Stimulated activated CD4-positive, alpha-beta T cell treated with anti-CD3 and anti-CD28 coated beads, Interleukin-2, amount 100 ng/mL, for 48 hours (primary cell): ENCODE data around the gene DENND6B.
"Not testable (repeated sequence)": the region's sequence is repeated elsewhere in the genome, so short reads cannot be mapped to it uniquely, and the experiment has no call there.

Experiments
- DNase-seq, 2 donors: peaks; one replicate each; pipeline ENCODE4 v3.0.0-alpha.2; 2020

Gene DENND6B

DNA sequence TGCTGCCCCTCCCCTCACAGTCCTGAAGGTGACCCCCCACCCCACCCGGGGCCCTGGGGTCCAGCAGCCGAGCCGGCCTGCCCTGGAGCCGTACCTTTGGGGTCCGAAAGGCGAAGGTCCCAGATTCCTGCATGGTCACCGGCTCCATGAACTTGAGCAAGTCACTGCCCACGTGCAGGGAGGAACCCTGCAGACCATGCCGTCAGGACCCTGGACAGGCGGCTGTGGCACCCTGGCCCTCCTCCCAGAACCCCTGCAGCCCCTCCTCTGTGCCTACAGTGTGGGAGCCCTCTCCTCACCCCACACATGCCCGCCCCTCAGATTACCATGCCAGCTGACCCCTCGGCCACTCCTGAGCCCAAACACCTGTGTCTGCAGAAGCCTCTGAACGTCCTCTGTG lies 42.3 kb downstream of the DENND6B start:
- DNase-seq, result no peak

DNA sequence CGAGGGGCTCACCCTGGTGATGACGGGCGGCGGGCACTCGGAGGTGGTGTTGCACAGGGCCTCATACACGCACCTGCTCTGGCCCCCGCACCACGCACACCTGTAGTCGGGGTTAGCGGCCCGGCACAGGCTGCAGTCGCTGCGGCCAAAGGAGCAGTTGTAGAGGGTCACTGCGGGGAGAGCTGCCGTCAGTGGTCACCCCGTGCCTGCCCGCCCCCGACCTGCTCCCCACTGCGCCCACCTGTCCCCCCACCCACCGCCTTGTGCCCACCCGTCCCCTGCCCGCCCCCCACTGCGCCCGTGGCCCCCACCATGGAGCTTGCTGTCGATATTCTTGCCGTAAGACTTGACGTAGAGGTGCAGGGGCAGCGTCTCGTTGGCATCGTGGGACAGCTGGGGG lies 43.0 kb downstream of the DENND6B start:
- no peak for DNase-seq

DNA sequence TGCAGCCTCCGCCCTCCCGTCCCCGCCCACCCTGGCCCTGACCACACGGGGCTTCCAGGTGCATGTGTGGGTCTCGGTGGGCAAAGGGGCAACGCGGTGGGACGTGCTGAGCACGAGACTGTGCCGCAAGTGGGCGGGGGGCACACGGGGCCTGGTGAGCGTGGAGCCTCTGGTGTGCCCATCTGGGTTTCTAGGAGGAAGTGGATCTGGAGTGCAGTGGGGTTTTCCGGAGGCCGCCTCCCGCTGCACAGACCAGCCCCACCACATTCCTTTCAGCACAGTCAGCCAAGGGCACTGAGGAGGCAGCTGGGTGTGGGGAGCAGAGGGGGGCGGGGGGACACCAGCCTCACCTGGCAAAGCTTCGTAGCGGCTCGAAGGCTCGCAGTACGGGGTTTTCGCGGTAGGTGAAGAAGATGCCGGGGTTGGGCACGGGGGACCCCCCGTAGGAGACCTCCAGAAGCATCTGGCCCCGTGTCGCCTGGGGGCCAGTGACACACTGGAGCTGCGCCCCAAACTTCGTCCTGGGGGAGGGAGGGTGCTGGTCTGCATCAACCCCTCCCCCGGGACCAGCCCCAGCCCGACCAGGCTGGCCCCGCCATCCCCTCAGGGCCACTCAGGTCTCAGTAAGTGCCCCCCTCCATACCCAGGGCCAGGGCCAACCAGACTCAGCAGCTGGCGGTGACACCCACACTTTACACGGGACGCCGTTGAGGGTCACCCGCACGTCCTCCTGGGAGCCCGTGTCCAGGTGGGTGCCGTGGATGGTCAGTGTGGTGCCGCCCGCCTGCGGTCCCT lies 44.3 kb downstream of the DENND6B start:
- no peak for DNase-seq

DNA sequence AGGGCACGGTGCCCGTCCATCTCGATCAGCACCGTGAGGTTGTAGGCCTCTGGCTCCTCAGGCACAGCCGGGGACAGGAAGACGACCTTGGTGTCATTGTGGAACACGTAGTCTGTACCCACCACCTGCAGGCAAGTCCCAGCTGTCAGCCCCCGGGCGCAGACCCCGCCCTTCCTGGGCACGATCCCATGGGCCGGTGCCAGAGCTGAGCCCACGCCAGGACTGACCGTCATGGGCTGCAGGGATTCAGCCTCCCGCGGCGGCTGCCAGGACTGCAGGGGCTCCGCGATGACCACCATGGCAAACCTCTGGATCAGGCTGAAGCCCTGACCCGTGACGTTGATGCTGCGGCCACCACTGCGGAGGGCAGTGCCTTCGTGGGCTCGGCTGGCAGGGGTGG lies 44.9 kb downstream of the DENND6B start:
- DNase-seq, result no peak

DNA sequence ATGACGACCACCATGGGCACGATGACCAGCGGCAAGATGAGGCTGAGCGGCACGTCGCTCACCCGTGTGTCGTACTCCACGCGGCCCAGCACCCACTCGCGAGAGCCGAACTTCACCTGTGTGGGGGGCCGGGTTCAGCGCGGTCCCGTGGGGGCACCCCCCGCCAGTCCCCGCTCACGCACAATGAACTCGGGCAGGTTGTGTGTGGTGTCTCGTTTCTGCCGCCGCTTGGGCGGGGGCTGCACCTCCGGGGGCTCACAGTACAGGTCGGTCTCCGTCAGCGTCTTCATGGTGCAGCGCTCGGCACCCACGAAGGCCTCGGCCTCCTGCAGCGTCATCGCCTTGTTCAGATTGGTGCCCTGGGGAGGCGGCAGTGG lies 45.4 kb downstream of the DENND6B start:
- no peak for DNase-seq

DNA sequence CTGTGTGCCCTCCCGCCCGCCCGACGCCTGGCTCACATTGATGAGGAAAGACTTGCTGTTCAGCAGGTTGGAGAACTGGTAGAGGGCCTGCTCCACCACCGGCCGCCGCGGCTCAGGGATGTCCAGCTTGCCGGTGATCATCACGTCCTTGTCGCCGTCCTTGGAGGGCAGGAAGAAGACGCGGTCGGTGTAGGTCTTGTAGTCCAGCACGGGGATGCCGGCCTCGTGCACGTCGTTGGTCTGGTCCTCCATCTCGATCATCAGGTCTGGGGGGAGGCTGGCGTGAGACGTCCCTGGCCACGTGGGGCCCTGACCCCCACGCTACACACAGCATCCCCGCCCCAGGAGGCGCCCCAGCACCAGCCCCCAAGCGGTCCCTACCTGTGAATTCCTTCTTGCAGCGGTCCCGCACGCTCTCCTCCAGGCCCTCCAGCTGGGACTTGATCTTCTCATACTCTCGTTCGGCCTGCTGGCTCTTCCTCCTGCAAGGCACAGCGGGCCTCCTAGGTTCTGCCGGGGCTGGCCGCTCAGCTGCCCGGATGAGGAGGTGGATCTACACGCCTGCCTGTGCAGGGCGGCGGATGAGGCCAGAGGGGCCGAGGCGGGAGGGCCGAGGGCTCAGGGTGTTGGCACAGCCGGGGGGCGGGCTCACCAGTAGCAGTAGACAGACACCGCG lies 46.0 kb downstream of the DENND6B start:
- no peak for DNase-seq

DNA sequence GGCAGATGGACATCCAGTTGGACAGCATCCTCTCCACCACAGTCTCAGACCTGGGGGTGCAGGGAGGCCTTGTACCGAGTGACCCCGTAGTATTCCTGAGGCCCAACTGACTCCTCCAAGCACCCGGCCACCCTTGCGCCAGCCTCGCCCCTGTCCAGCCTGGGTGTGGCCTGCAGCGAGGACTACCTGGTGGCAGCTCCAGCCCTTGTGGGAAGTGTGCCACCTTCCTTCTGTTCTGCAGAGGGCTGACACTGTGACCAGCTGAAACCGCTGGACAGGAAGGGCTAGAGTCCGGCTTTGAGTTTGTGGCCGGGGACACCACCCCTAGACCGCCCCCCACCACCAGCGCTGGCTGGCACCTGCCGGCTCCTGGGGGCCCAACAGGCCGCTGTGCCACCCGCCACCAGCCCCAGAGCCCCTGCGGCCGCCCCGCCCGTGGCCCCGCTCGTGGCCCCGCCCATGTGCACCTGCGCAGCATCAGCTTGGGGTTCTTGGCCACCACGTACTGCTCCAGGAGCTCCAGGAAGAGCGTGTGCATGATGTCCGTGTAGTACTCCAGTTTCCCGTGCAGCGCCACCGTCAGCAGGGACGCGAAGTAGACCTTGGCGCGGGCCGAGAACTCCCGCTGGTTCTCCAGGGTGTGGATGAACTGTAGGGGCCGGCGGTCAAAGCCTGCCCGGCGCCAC lies 46.6 kb downstream of the DENND6B start:
- DNase-seq, result no peak

DNA sequence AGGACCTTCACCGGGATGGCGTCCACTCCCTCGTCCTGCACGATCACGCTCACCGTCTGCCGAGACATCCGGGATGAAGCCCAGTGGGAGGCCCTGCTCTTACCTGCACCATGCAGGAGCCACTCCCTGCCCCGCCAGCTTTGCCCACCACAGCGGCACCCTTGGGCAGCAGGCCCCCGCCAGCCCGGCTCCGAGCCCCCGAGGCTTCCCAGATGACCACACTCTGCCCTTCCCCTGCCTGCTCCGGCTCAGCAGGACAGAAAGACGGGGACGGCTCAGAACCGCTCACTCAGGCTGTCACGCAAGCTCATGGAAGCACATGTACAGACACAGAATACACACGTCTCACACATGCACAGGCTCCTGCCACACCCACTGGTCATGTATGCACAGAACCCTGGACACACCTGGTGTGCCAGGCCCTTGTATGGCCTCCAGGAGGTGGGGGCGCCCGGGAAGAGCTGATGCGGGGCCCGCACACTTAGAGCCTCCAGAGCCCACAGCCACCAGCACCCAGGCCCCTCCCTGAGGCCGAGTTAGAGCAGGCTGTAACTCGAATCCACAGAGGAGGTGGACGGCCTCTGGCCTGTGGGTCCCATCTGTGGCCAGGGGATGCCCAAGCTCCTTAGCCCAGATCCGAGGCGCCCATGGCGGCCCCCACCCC lies 47.7 kb downstream of the DENND6B start:
- DNase-seq, result no peak

DNA sequence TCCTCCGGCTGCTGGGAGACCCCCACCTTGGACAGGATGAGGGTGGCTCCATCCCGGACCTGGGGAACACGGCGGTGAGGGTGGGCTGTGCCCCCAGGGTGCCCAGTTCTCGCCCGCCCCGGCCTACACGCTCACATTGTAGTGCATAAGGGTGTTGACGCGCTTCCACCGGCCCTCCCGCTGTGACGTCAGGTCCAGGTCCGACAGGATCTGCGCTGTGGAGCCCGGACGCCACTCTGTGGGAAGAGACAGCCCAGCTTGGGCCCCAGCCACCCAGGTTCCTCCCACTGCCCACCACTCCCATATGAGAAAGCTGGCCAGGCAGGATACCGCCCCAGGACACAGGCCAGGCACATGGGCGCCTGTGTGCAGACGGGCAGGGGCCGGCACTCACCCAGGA lies 48.4 kb downstream of the DENND6B start:
- no peak for DNase-seq

DNA sequence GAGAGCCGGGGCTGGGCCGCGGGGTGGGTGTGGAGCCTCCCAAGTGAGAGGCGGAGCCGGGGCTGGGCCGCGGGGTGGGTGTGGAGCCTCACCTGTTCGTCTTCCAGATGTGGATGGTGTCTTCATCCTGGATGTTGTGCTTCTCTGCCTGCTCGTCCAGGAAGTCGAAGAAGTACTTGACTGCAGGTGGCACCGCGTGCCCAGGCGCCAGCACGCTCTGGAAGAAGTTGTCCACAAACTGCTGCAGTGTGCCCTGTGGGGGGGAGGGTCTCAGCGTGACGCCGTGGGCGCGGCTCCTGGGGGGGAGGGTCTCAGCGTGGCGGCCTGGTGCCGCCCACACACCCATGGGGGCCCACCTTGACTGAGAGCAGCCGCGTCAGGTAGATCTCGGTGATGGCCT lies 49.1 kb downstream of the DENND6B start:
- DNase-seq, result no peak

DNA sequence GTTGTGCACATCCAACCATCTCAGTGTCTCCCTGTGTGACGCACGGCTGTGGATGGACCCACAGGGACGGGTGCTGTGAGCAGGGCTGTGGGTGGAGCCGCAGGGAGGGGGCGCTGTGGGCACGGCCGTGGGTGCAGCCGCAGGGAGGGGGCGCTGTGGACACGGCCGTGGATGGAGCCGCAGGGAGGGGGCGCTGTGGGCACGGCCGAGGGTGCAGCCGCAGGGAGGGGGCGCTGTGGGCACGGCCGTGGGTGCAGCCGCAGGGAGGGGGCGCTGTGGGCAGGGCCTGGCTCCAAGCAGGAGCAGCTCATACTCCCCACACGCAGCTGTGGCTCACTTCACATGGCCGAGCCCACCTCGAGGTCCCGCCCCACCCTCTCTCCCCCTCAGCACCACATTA lies 50.7 kb downstream of the DENND6B start:
- peak; percentile 19 to 35 for DNase-seq

DNA sequence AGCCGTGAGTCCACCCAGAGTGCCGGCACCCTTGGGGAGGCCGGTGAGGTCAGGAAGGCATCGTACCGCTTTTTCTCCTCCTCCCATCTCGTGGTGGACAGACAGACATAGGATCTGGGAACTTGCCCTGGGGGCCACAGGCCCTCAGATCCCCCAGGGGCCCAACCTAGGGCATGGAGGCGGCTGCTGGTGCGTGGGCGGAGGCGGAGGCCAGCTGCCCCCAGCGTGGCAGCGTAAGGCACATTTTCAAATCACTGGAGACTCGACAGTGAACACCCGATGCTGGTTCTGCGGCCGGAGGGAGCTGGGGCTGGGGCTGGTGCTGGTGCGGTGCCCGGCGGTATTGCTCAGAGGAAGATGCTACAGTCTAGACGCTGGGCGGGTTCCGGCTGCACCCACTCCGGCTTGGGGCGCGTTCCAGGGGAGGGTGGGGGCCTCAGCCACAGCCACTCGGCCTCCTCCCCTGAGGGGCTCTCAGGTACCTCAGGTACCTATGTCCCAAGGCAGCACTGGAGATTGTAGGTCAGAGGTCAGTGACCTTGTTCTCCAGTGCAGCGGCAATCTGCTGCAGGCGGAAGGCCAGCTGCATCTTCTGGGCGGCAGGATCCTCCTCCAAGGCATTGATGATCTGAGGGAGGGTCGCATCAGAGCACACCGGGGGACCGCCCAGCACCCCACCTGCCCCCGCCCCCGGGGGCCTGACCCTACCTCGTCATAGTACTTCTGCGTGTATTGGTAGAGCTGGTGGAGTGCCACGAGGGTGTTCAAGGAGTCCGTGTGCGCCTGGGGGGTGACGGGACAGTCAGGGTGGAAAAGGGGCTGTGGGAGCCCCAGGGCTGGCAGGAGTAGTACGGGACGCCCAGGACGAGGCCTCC lies 51.4 kb downstream of the DENND6B start:
- no peak for DNase-seq

DNA sequence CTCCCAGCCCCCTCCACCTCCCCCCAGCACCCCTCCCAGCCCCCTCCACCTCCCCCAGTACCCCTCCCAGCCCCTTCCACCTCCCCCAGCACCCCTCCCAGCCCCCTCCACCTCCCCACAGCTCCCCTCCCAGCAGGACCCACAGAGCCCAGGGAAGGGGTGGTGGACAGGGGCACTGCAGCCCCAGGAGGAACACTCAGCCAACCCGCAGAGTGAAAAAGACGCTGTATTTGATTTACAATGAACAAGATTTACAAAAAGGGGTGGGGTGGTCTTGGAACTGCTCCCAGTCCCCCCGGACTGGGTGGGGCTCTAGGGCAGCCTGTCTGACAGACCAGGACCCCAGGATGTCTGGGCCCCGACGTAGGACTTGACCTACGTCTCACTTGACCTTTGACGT lies 52.0 kb downstream of the DENND6B start:
- DNase-seq, result no peak

DNA sequence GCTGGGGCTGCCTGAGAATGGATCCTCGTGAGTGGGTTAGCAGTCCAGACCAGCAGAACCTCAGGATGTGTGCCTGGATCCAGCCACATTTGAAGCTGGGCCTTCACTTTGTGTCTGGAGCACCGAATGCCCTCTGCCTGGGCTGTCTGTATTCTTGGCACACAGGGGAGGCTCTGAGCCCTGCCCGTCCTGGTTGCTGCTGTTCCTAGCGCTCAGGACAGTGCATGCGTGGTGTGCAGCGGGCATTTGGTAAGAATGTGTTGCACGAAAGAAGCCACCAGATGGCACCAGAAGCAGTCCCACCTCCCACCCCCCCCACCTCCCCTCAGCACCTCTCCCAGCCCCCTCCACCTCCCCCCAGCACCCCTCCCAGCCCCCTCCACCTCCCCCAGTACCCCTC lies 52.5 kb downstream of the DENND6B start:
- DNase-seq, result no peak

DNA sequence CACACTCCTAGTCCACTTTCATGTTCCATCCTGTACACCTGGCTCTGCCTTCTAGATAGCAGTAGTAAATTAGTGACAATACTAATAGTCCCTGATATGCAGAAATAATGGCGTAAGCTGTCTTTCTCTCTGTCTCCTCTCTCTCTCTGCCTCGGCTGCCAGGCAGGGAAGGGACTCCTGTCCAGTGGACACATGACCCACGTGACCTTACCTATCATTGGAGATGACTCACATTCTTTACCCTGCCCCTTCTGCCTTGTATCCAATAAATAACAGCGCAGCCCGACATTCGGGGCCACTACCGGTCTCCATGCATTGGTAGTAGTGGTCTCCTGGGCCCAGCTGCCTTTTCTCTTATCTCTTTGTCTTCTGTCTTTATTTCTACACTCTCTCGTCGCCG lies 53.0 kb downstream of the DENND6B start:
- not testable (repeated sequence) for DNase-seq

DNA sequence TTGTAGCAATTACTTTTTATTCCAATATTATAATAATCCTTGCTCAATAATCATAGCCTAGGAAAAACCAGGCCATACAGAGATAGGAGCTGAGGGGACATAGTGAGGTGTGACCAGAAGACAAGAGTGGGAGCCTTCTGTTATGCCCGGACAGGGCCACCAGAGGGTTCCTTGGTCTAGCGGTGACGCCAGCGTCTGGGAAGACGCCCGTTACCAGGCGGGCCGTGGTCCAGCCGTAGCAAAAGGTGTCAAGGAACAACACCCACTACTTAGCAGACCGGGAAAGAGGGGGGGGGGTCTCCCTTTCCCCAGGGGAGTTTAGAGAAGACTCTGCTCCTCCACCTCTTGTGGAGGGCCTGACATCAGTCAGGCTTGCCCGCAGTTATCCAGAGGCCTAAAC lies 53.5 kb downstream of the DENND6B start:
- DNase-seq, result not testable (repeated sequence)

DNA sequence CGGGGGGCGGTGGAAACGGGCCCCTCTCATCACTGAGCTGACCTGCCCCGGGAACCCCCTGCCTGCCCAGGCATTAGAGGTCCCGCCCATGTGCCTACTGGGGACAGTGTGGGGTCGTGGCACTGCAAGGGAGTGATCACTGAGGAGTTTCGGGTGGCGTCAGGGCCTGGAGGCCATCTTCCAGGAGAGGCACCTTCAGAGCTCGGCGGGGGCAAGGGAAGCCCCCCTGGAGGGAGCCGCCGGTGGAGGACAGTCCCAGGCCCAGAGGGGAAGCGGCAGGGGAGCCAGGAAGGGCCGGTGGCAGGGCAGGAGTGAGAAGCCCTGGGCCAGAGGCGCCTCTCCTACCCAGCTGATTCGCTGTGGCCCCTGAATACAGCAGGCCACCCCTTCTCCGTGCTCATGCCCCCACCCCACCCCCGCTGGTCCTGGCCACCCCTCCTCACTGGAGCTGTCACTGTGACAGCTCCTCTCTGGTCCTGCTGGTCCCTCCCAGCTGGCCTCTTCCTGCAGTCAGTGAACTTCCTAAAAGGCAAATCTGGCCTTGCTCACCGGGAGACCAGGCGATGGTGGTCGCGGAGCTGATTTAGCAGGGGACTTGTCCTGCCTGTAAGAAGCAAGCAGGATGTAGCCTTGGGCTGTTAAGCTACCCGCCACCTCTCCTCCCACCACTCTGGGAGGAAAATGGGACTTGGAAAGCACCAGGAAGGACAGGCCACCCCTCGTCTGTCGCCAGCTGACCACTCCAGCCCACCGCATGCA lies 54.6 kb downstream of the DENND6B start:
- DNase-seq, result no peak

DNA sequence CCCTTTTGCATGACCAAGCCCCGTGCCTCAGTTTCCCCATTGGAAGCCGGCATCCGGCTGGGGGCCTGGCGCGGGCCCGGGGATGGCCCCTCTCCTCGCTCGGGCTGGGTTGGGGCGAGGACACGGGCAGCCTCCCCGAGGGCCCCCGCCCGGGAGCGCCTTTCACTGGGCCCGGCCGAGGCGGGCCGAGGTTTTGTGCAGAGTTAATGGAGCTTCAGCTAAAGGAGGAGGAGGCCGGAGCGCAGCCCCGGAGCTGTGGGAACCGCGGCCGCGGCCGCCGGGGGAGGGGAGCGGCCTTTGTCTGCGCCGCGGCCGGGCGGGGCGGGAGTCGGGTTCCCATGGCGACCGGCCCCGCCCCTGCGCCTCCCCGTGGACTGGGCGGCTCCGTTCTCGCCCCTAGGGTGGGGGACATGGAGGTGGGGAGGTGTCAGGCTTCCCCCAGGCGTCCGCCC lies 55.3 kb downstream of the DENND6B start:
- peak; percentile 52 for DNase-seq

DNA sequence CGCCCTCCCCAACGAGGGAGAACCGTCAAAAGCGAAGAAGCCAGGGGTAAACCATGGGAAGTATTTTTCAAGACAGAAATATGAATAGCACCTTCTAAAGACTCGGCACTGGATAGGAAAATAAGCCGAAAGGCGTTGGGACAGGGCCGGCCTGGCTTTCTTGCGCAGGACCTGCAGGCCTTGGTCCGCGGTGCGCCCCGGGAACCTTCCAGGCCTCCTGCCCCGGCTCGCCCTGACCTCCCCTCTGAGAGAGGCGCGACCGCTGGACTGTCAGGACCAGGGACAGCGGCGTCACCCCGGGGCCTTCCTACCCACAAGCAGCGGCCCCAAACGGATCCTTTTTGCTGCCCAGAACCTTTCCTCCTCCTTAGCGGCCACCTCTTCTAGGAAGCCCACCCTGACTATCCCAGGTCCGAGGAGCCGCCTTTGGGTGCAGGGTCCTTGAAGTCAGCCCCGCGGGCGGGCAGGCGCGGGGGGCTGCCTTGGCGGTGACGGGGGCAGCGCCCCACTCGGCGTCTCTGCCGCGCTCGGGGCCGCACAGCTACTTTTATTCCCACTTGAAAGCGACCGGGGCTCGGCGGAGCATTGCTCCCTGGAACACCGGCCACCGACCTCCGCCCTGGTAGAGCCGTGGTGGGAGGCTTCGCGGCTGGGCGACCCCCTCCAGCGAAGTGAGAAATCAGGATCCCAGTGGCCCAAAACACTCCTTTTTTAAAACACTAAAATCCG lies 56.0 kb downstream of the DENND6B start:
- peak; percentile 59 to 60 for DNase-seq

DNA sequence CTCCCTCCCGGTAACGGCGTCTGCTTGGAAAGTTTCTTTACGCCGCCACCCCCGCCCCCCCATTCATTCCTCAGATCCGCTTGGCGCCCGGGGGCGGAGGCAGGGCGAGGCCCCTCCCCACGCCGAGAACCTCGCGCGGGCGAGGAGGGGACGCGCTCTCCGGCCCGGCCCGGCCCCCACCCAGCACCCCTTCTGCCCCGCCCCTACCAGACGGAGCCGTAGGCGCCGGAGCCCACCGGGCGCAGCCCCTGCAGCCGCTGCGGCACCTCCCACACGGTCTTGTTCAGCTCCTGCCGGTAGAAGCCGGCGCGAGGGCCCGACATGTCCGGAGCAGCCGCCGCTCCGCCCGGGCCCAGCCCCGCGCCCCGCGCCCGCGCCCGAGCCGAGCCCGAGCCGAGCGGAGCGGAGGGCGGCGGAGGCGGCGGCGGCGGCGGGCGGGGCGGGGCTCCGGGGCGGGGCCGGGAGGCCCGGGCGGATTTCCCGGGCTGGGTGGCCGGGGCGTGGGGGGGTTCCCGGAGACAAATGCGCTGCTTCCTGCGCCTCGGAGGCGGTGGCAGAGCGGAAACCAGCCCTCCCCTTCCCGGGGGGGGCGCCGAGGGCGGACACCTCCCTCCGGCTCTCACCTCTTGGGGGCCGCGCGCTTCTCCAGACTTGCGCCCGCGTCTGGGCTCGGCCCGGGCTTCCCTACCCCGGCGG lies 56.7 kb downstream of the DENND6B start, which contains the start of gene MAPK11:
Gene MAPK11 (minus strand): TSS at position 411 of the 696 bp plus-strand sequence. CDS start 88 bp downstream, at position 323.
- DNase-seq, result peak; percentile 50 to 59
